GM12891 (cell line): ENCODE results near the gene BAIAP3.

Experiments
- PAX5 ChIP-seq: IDR thresholded peaks from 2 replicates; pipeline ENCODE4 v1.6.1; 2011; ENCODE audit warnings: low read length, moderate library complexity, mild to moderate bottlenecking; ENCODE audit not compliant: insufficient read depth, severe bottlenecking
- POLR2A ChIP-seq: IDR thresholded peaks from 2 replicates; pipeline ENCODE4 v1.6.1; 2011; ENCODE audit warnings: low read depth, low read length, control low read depth
- POLR2AphosphoS5 ChIP-seq: IDR thresholded peaks from 2 replicates; pipeline ENCODE4 v1.6.1; 2011; ENCODE audit warnings: low read depth, low read length, control low read depth
- POU2F2 ChIP-seq: IDR thresholded peaks from 2 replicates; pipeline ENCODE4 v1.6.1; 2011; ENCODE audit warnings: low read depth, mild to moderate bottlenecking, control low read depth, low read length, moderate library complexity
- SPI1 ChIP-seq: IDR thresholded peaks from 2 replicates; pipeline ENCODE4 v1.6.1; 2011; ENCODE audit warnings: low read depth, low read length, control low read depth
- TAF1 ChIP-seq: IDR thresholded peaks from 2 replicates; pipeline ENCODE4 v1.6.1; 2011; ENCODE audit warnings: low read depth, low read length, control low read depth

GRCh38 chr16:1315081-1316032 is 18.1 kb upstream of the BAIAP3 start:
- TF ChIP-seq POLR2AphosphoS5 (peak; percentile 21; the same call in 1 of the 2 replicates), POLR2A (no peak), PAX5 (no peak), TAF1 (no peak), SPI1 (no peak), POU2F2 (no peak)
